GM18873 (cell line): ENCODE data around the gene PPP4R4.
"Not testable (repeated sequence)": the region's sequence is repeated elsewhere in the genome, so short reads cannot be mapped to it uniquely, and the experiment has no call there.

Source experiments
- ATAC-seq: cut with Tn5 transposase; IDR thresholded peaks from one replicate; pipeline ENCODE4 v1.9.1; 2021; ENCODE audit warnings: mild to moderate bottlenecking, moderate library complexity, moderate number of reproducible peaks; ENCODE audit not compliant: unreplicated experiment, low FRiP score

PPP4R4 gene

DNA sequence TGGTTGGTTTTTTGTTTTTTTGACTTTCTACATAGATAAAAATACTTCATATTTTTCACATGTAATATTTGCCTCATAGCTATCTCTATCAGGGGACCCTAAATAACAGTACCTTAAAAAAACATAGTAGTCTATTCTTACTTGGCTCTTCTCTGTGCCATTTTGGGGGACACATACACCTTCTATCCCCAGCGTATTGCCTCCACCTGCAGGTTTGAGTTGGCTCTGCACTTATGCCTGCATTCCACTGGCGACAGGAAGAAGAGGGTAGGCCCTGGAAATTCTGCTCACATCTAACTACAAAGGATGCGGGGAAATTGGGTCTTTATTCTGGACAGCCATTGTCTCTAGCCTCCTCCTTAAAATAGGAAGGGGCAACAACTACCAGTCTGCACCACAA lies 30.9 kb upstream of the PPP4R4 start:
- no peak for ATAC-seq

DNA sequence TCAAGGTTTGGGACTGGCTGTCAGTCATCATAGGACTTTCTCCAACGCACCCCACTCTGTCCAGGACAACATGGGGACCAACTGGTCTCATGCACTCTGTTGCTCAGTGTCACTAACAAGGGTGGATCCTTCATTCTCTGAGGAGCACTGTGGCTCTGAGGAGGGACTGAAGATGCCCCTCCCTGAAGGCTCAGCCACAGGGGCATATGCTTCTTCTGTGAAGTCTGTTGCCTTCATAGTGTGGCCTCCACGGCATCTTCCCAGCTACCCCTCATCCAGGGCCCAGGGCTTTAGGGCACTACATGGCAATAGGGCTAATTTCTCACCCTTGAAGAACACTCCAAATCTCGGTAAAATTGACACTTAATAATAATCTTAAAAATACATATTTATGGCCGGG lies 30.4 kb upstream of the PPP4R4 start:
- no peak for ATAC-seq

DNA sequence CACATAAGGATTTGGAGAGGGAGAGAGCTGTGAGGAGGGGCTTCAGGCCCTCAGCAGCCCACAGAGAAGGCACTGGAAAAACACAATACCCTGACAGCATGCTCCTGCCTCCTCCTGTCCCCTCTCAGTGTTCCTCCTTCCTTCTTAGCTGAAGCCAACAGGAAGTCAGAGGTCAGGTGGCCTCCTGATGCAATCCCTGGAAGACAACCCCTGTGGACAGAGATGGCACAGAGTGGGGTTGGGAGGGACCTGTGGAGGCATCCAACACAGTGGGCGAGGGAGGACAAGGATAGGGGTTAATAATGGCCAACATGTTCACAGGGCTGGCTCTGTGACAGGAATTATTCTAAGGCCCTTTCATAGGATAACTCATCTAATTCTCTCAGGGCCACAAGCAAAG lies 29.4 kb upstream of the PPP4R4 start:
- ATAC-seq: no peak

DNA sequence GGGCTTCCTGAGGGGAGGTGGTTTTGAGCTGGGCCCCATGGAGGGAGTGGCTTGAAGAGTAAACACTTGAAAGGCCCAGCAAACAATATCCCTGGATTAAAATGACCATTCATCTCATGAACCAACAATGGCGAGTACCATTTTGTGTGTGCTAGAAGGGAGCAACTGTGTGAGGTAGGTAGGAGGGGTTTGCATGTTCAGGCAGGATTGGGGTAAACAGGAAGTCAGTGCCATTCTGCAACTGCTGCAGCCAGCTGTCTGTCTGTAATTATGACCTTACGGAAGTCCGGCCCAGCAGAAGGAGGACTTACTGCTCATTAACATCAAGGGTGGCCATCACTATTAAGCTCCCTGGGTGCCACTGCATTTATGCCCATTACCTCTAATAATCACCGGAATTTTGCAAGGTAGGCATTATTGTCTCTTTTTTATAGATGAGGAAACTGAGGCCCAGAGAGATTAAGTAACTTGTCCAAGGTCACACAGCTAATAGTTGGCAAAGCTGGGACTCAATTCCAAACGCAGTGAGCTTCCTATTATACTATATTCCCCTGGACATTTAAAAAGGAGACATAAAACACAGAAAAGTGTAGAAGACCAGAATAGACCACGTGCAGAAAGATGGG lies 28.1 kb upstream of the PPP4R4 start:
- no peak for ATAC-seq

DNA sequence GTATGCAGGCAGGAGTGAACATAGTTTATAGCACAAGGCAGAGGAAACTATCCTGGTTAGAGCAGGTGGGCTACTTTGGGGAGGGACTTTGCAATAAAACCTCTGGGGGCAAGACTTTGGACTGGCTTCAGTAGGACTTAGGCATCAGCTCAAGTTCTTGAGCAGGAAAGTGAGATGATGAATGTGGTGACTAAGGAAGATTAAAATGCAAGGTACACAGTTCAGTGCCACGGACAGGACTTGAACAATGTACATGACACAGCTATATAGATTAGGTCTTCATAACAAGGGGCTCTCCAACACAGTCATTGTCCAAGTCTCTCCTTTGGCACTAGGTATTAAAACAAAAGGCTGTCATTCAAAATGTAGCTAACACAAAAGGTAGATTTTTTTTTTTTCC lies 21.4 kb upstream of the PPP4R4 start:
- ATAC-seq: no peak

DNA sequence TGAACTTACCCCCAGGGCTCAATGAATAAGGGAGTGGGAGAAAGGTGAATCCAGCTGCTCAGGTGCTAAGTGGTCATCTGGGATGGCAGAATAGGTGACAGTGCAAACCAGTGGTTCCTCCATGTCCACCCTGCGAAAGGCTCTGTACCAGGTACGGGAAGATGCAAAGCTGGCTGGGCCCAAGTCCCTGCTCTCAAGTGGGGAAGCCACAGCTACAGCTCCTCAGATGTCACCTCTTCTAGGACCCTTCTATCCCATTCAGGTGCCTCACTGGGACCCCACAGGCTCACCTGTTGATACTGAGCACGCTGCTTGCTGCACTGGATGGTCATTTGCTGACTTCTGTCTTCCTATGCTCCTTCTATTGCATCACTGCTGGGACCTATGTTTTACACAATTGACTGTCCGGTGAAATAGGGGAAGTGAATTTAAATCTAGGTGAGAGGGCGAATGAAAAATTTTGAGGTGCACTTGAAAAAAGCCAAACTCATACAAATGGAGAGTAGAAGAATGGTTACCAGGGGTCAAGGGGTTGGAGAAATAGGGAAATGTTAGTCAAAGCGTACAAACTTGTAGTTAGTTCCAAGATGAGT lies 20.3 kb upstream of the PPP4R4 start:
- no peak for ATAC-seq

DNA sequence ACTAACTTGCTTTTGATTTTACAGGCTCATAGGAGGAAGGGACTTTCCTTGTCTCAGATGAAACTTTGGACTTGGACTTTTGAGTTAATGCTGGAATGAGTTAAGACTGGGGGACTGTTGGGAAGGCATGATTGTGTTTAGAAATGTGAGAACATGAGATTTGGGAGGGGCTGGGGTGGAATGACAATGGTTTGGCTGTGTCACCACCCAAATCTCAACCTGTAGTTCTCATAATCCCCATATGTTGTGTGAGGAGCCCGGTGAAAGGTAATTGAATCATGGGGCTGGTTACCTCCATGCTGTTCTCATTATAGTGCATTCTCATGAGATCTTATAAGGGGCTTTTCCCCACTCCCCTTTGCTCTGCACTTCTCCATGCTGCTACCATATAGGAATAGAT lies 18.0 kb upstream of the PPP4R4 start:
- ATAC-seq: not testable (repeated sequence)

DNA sequence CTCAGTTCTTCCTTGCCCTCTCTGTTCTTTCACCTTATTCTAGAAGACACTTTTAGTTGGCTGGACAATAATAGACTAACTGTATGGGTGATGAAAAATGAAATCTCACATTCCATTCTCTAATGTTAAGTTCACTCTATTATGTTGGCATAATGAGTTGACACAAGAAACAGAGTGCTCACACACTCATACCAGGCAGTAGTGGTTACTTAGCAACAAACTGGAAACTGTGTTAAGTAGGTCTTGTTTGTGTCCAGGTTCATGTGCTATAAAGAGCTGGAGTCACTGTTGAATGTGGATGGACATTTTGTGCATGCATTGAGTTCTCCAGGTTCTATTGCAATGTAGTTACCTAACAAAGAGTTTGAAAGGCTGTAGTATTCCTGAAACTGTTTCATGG lies 16.9 kb upstream of the PPP4R4 start:
- no peak for ATAC-seq

DNA sequence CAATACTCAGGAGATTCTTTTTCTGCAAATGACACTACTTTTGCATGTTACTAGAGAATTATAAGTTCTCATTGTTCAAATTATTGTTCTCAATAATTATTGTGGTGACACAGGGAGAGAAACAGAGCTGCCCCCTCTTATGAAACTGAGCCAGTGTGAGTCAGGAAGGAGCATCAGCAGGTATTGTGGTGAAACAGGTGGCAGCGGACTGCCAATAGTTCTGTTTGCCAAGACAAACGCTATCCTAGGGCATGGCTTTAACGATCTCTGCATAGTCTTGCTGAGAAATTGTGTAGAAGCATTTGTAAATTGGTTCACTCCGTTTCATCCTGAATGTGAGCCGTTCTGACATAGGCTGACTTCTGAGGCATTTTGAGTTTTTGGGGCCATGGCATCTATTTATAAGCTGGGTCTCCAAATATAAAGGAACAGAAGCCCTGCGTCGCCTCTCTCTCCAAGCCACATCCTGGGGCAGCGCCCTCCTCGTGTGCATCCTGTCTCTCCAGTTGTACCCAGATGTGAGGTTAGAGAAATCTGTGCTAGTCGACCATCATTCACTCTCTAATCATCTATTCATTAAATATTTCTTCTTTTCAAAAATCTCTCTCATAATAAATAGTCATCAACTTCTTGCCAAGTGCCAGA lies 15.8 kb upstream of the PPP4R4 start:
- no peak for ATAC-seq

DNA sequence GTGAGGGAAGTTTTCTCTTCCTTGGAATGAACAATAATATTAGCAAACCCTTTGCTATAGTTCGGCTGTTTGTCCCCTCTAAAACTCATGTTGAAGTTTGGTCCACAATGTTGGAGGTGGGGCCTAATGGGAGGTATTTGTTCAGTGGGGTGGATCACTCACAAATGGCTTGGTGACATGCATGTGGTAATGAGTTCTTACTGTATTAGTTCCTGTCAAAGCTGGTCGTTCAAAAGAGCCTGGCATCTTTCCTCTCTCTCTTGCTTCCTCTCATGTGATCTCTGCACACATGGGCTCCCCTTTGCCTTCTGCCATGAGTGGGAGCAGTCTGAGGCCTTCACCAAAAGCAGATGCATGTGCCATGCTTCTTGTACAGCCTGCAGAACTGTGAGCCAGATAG lies 13.1 kb upstream of the PPP4R4 start:
- ATAC-seq: no peak

DNA sequence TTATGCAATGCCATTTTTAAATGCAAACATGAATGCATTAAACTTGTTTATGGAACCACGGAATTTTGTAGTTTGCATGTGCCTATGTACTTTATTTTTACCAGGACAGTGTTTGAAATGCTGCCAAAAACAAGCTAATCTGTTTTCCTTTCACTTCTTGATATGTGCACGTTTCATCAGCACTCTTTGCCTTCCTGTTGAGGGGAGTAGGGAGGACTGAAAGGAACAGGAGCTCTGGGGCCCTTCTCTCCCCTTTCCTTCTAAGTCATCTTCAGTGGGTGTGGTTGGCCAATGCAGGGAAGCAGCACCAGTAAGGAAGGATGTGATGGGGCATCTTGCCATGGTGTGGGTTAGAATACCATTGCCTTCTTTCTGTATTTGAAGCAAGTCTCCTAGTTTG lies 12.1 kb upstream of the PPP4R4 start:
- ATAC-seq: no peak

DNA sequence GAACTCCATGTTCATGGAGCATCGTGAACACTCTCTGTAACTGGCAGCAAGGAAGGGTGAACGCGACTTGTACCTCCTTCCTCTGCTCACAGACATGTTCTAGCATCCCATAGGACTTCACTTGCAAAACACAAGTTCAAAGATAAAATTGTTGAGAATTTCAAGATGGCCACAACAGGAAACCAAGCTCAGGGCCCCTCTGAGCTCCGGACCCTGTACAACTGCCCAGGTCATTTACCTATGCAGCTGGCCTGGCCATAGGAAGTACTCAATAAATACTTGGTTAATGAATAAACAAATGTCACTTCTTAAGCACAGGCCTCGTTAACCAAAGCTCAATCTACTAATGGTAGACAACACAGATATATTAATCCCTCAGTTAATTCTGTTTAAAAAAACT lies 11.7 kb upstream of the PPP4R4 start:
- ATAC-seq: no peak

DNA sequence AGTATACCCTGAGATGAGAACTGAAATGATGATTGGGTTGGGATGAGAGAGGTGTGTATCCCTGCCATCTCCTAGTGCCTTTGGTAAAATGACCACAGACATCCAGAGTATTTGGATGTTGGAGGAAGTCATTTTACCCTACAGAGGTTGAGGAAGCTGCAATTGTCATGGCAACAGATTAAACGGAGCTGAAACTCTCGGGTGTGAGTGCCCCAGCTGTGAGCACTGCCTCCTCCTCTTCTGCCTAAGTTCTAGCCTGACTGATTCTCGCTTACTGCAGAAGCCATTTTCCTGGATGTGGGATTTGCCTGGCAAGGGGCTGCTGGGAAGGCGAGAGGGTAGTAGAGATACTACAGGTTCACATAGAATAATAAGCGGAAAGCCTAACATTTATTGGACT lies 10.3 kb upstream of the PPP4R4 start:
- ATAC-seq: no peak

DNA sequence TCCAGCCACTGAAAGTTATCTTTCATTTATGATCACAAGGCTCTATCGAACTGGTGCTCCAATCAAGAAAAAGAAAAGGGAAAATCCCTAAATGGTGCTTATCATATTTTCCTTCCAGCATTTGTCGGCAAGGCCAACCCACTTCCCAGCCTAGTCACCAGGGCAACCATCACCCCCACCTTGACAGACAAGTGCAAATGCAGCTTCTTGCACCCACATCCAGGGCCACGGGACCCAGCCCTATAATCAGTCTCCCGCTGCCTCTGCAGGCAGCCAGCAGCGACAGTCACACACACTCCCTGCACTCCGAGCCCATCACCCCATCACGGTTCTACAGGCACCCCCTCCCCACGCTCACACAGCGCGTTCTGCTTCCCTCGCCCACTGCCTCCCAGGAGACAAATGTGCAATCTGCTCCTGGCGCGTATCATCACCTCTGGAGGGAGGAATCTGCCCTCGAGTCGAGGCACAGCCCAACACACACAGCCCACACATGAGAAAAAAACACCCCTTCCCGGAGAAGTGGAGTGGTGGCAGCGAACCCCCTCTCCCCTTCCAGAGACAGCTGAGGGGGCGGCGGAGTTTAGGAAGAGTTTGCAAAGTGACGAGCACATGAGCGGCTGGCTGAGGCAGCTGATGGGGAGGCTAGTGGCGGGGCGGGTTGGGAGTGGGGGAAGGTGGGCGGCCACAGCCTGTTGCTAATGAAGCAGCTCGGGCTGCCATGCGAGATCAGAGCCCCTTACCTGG lies 9.3 kb upstream of the PPP4R4 start:
- ATAC-seq: no peak

DNA sequence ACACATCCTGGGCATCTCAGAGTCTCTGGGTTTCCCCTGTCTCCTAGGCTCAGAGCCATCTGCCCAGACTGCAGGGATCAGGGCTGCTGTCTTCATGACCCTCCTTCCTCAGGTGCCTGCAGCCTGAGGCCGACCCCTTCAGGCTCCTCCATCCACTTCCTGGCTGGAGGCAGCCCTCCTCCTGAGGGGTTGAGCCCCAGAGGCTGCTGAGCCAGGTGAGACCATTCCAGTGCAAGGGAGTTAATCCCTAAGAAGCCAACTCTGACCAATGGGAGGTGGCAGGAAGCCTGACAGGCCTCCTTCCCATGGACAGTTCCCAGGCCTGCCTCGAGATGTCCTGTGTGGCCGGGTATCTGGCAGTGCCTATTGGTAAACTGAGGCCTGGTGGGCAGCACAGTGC lies 8.4 kb upstream of the PPP4R4 start:
- no peak for ATAC-seq

DNA sequence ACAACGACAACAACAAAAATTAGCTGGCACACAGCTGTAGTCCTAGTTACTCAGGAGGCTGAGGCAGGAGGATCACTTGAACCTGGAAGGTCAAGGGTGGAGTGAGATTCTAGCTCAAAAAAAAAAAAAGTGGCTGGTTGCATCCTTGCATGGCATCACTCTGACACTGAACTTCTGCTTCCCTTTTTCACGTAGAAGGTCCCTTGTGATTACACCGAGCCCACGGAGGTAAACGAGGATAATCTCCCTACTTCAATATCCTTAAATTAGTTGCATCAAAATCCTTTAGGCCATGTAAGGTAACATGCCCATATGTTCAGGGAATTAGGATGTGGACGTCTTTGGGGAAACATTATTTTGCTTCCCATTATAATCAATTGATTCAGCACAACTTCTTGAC lies 4.0 kb upstream of the PPP4R4 start:
- ATAC-seq: no peak

DNA sequence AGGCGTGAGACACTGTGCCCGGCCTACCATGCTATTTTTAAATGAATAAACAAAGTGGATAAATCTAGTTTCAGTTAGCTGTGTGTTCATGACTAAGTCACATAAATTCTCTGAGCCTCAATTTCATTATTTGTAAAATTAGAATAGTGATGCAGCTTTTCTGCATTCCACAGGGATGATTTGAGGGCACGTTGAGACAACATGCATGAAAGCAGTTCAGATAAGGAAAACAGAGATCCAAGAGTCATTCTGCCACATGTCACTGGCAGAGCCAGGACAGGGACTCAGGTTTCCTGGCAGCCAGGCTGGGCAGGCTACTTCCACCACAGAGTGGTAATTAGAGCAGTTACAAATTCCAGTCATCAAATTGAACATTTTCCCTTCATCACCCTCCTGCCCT lies 2.9 kb upstream of the PPP4R4 start:
- ATAC-seq: no peak

DNA sequence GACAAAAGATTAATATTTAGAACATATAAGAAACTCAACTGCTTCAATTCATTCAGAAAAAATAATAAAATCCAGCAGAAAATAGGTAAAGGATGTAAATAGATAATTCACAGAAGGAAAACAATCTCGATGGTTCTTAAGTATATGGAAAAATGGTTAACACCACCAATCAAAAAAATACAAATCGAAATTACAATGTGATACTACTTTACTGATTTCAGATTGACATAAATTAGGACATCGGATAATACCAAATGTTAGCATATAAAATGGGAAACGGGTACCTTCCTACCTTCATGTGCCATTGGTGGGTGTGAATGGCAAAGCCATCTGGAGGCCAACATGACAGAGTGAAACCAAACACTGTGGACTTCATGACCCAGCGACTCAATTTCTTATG lies 1.6 kb upstream of the PPP4R4 start:
- ATAC-seq: no peak

DNA sequence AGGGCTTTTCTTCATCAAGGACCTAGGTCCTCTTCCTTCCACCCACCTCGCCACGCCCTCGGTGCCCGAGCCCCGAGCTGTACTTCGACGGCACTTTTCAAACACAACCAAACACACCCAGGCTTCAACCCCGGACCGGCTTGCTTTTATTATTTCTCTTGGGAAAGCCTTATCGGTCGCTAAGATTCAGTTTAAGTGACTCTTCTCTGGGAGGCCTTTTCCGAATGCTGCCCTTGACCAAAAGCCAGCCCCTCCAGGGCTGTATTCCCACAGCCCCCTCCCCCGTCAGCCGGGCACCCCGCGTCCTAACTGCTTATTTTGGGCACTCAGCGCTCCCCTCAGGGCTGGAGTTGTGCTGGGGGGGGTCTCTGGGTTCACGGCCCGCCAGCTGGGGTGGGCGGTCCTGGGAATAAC lies 644 bp upstream of the PPP4R4 start:
- no peak for ATAC-seq

DNA sequence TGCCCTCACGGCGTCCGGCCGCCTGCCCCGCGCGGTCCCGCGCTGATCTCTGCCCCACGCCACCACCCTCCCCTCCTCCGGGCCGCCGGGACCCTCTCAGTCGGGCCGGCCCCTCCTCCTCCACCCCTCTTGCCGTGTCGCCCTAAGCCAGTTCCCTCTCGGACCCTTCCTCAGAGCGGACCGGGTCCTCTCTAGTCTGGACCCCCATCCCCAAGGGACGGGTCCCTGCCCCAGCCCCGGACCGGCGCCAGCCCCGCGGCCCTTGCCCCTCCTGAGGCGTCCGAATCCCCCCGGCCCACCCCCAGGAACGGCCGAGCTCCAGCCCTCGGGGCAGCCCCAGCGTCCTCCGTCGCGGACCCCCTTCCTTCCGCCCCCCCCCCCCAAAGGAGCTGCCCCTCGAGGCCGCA lies 485 bp downstream of the PPP4R4 start:
- no peak for ATAC-seq

DNA sequence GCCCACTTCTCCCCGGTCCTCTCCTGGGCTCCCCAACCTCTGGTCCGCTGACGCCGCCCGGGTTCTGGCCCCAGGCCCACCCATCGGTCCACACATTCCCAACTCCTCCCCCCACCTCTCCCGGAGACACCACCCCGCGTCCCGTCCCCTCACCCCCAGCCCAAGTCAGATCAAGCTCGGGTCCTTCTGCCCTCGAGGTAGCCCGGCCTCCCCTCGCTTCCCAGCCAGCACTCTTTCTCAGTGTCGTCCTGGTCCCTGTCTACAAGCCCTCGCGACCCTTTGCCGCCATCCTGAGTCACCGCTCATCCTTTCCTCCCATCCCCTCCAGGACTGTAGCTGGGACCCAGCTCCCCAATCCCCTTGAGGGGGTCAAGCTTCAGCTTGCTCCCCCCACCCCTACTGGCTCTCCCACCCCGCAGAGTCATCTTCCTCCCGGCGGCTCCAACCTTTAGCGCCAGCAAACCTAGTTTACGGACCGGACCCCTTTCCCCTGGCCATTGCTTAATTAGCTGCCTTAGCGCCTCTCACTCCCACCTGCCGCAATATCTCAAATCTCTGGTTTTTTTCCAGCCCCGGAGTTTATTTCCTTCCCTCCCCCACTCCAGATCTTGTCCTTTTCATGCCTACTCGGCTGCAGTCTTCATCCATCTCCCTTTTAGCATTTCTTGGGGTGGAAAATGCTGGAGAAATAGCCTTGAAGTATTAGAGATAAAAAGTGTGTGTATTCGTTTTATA lies 1.1 kb downstream of the PPP4R4 start:
- no peak for ATAC-seq
